ENCODE measurements around the gene SRRM4.

DNA sequence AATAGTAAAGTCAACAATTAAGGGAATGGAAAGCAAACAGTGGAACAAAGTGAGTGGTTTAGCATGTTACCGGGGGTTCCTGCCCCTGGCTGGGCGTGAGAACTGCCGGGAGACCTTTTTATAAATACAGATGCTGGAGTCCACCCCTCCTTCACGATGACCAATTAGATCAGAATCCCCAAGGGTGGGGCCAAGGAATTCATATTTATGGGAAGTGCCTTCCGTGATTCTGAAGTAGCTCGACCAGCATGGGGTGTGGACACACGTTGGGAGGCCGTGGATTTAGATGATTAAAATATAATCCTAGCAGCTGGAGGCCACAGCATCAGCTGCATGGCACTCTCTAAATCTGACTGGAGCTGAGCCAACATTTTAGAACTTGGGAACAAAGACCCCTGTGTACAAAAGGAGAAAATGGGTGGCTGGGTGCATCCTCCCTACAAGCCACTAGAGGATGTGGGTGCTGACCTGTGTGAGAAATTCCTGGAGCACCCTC is 87.9 kb downstream of the SRRM4 start:
- TF ChIP-seq, protein P1, sequence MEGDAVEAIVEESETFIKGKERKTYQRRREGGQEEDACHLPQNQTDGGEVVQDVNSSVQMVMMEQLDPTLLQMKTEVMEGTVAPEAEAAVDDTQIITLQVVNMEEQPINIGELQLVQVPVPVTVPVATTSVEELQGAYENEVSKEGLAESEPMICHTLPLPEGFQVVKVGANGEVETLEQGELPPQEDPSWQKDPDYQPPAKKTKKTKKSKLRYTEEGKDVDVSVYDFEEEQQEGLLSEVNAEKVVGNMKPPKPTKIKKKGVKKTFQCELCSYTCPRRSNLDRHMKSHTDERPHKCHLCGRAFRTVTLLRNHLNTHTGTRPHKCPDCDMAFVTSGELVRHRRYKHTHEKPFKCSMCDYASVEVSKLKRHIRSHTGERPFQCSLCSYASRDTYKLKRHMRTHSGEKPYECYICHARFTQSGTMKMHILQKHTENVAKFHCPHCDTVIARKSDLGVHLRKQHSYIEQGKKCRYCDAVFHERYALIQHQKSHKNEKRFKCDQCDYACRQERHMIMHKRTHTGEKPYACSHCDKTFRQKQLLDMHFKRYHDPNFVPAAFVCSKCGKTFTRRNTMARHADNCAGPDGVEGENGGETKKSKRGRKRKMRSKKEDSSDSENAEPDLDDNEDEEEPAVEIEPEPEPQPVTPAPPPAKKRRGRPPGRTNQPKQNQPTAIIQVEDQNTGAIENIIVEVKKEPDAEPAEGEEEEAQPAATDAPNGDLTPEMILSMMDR (optimal IDR thresholded peaks at IDR 0.05 in 1 of 3, IDR thresholded peaks at IDR 0.05 in 1 of 3, conservative IDR thresholded peaks at IDR 0.05 in 1 of 3; ENCODE audit: extremely low read depth in 1 of 3, insufficient read depth in 2 of 3, low read length in 3 of 3): no peak
- no peak for TF ChIP-seq EZH2 (IDR thresholded peaks at IDR 0.05; ENCODE audit: low read length)

Data from keratinocyte (primary cell).